NCI-H2196 treated with DMSO at 0.1 percent for 48 hours (cell line): ENCODE results near the gene FAP.

Experiments used
- DNase-seq: peaks from one replicate; lab custom pipeline; 2025; ENCODE audit not compliant: unreplicated experiment; lab: John Stamatoyannopoulos, UW

FAP gene

GRCh38 chr2:162243294-162243693, at the start of gene FAP:
FAP (minus strand) TSS chr2:162243445; CDS start chr2:162243327, 118 bp downstream.
- no peak for DNase-seq

GRCh38 chr2:162291748-162292147, 48.5 kb upstream of the FAP start:
- DNase-seq, result no peak

GRCh38 chr2:162282765-162283425, 39.6 kb upstream of the FAP start:
- no peak for DNase-seq

- no peak for DNase-seq
Measured at GRCh38 chr2:162280654-162281053, 37.4 kb upstream of the FAP start.

- no peak for DNase-seq
Measured at GRCh38 chr2:162277381-162277780, 34.1 kb upstream of the FAP start.

GRCh38 chr2:162267996-162268395, 24.8 kb upstream of the FAP start:
- no peak for DNase-seq

- no peak for DNase-seq
Measured at GRCh38 chr2:162267496-162267895, 24.3 kb upstream of the FAP start.

GRCh38 chr2:162266460-162266760, 23.2 kb upstream of the FAP start:
- DNase-seq, result no peak

GRCh38 chr2:162265666-162266459, 22.6 kb upstream of the FAP start:
- no peak for DNase-seq

GRCh38 chr2:162261032-162261945, 18.0 kb upstream of the FAP start:
- no peak for DNase-seq

GRCh38 chr2:162258686-162259085, 15.4 kb upstream of the FAP start:
- no peak for DNase-seq

- no peak for DNase-seq
Measured at GRCh38 chr2:162258169-162258568, 14.9 kb upstream of the FAP start.

- no peak for DNase-seq
Measured at GRCh38 chr2:162257425-162257824, 14.2 kb upstream of the FAP start.

- no peak for DNase-seq
Measured at GRCh38 chr2:162256591-162256991, 13.3 kb upstream of the FAP start.

- no peak for DNase-seq
Measured at GRCh38 chr2:162254236-162254871, 11.1 kb upstream of the FAP start.

- no peak for DNase-seq
Measured at GRCh38 chr2:162253435-162253834, 10.2 kb upstream of the FAP start.

GRCh38 chr2:162252153-162252552, 8.9 kb upstream of the FAP start:
- DNase-seq, result no peak

- no peak for DNase-seq
Measured at GRCh38 chr2:162245781-162246180, 2.5 kb upstream of the FAP start.

- DNase-seq, result no peak
Measured at GRCh38 chr2:162245061-162245460, 1.8 kb upstream of the FAP start.

- DNase-seq, result no peak
Measured at GRCh38 chr2:162244541-162245031, 1.3 kb upstream of the FAP start.

- DNase-seq, result no peak
Measured at GRCh38 chr2:162243715-162244114, 470 bp upstream of the FAP start.
